Transverse colon (tissue), 3 donors: Measurements from ENCODE around the gene CETN3.

Experiments
- EP300 ChIP-seq: sonication (generic); formaldehyde crosslinking; IDR thresholded peaks from one replicate; pipeline ENCODE4 v1.6.1; 2017; ENCODE audit warnings: antibody characterized with exemption, low read depth
- TF ChIP-seq, protein P1 (sequence below), 5 experiments: fragments of 200-600 bp in 3 of 5; fragments of 450-650 bp in 2 of 5; sonication (generic) in 3 of 5; IDR thresholded peaks; 1 replicate in 2 of 5; 2 replicates in 3 of 5; pipeline ENCODE4 v1.5.1; 2016 to 2017; ENCODE audit warnings: antibody characterized with exemption in 5 of 5, inconsistent platforms in 3 of 5, mild to moderate bottlenecking in 2 of 5, moderate library complexity in 1 of 5

DNA sequence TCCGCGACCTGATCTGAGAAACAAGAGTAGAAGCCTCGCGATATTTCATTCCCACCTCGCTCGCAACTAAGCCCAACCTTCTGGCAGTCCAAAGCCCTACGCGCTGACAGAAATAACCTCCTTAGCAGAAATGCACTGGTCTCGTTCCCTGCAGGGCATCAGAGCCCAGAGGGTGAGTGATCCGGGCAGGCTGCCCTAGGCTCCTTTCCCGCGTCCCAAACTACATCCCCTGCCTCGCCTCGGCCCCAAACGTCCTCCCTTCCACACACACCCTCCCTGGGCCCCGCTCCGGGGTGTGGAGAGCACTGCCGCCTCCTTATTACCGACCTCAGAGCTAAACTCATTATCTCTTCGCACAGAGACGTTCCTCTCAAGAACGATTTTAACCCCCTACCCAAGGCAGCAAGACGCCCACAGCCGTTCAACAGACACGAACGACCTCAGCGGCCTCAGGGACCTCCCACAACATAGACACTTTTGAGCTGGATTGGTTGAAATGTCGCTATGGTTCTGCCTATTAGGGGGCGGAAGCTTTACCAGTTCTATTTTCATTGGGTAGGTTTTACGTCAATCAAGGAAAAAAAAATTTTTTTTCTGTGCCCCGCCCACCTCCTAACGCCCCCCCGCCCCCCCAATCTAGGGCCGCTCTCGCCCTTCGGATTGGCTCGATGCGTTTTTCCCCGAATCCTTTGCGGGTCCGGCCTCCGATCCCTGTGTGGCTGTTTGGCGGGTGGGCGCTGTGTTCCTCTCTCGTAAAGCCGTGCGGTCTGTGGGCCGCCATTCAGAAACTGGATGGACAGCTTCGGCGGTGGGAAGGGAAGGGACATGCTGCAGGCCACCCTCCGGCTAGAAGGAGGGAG is at the start of gene CETN3:
- TF ChIP-seq, protein P1, sequence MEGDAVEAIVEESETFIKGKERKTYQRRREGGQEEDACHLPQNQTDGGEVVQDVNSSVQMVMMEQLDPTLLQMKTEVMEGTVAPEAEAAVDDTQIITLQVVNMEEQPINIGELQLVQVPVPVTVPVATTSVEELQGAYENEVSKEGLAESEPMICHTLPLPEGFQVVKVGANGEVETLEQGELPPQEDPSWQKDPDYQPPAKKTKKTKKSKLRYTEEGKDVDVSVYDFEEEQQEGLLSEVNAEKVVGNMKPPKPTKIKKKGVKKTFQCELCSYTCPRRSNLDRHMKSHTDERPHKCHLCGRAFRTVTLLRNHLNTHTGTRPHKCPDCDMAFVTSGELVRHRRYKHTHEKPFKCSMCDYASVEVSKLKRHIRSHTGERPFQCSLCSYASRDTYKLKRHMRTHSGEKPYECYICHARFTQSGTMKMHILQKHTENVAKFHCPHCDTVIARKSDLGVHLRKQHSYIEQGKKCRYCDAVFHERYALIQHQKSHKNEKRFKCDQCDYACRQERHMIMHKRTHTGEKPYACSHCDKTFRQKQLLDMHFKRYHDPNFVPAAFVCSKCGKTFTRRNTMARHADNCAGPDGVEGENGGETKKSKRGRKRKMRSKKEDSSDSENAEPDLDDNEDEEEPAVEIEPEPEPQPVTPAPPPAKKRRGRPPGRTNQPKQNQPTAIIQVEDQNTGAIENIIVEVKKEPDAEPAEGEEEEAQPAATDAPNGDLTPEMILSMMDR (IDR thresholded peaks at IDR 0.05), result peak in 1 of 5 experiments; percentile 28
- no peak for TF ChIP-seq EP300
